Neural crest cell (in vitro differentiated cells): ENCODE results near the gene IFT122. TPM values are rescaled to one million over a fixed set of nuclear protein-coding genes. Genes with fewer than 3 reads are reported as not detected.

Experiments
- DNase-seq: peaks from one replicate; pipeline ENCODE4 v3.0.0; 2021; ENCODE audit warnings: low read depth, mixed read lengths, low spot score
- H3K27ac Mint-ChIP-seq: one replicate; pipeline ENCODE4 v1.8.0; 2021; ENCODE audit warnings: mild to moderate bottlenecking, mixed read lengths; ENCODE audit not compliant: unreplicated experiment
- H3K27me3 Mint-ChIP-seq: 2 replicates; pipeline ENCODE4 v1.8.0; 2021; ENCODE audit warnings: low read depth, mild to moderate bottlenecking, mixed read lengths
- H3K36me3 Mint-ChIP-seq: 2 replicates; pipeline ENCODE4 v1.8.0; 2021; ENCODE audit warnings: low read depth, mild to moderate bottlenecking, mixed read lengths
- H3K4me1 Mint-ChIP-seq: 2 replicates; pipeline ENCODE4 v1.8.0; 2021; ENCODE audit warnings: mixed read lengths
- H3K4me3 Mint-ChIP-seq: one replicate; pipeline ENCODE4 v1.8.0; 2021; ENCODE audit warnings: mild to moderate bottlenecking, mixed read lengths
- H3K9me3 Mint-ChIP-seq: 2 replicates; pipeline ENCODE4 v1.8.0; 2021; ENCODE audit warnings: mixed read lengths
- total RNA-seq: library from RNA; stranded (reverse); gene quantifications from 2 replicates; pipeline ENCODE4 v1.2.1, GENCODE V29; 2021
- TF ChIP-seq, protein P1 (sequence below): fragments of 200-600 bp; sonication (generic); conservative IDR thresholded peaks from 2 replicates; pipeline ENCODE4 v1.5.0; 2021; ENCODE audit warnings: antibody characterized with exemption, mild to moderate bottlenecking

Gene IFT122
- total RNA-seq, 1 donor from 2014 or later: 44.9 TPM

DNA sequence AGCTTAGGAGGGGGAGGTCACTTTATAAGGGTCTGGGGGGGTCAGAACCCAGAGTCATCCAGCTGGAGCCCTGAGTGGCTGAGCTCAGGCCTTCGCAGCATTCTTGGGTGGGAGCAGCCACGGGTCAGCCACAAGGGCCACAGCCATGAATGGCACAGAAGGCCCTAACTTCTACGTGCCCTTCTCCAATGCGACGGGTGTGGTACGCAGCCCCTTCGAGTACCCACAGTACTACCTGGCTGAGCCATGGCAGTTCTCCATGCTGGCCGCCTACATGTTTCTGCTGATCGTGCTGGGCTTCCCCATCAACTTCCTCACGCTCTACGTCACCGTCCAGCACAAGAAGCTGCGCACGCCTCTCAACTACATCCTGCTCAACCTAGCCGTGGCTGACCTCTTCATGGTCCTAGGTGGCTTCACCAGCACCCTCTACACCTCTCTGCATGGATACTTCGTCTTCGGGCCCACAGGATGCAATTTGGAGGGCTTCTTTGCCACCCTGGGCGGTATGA is 88.6 kb downstream of the IFT122 start, which contains the start of gene RHO:
RHO (plus strand) TSS at position 51 of the 512 bp plus-strand sequence; CDS start at position 146, 95 bp downstream.
- Mint-ChIP-seq H3K36me3 (no peaks in the 10 kb centered on the region), H3K4me1 (peaks cover 5% of the 10 kb centered on the region), H3K27ac (peak within 1 kb of the TSS; percentile 2), H3K9me3 (no peaks in the 10 kb centered on the region), H3K27me3 (no peaks in the 10 kb centered on the region), H3K4me3 (no peak within 1 kb of the TSS)
- TF ChIP-seq, protein P1, sequence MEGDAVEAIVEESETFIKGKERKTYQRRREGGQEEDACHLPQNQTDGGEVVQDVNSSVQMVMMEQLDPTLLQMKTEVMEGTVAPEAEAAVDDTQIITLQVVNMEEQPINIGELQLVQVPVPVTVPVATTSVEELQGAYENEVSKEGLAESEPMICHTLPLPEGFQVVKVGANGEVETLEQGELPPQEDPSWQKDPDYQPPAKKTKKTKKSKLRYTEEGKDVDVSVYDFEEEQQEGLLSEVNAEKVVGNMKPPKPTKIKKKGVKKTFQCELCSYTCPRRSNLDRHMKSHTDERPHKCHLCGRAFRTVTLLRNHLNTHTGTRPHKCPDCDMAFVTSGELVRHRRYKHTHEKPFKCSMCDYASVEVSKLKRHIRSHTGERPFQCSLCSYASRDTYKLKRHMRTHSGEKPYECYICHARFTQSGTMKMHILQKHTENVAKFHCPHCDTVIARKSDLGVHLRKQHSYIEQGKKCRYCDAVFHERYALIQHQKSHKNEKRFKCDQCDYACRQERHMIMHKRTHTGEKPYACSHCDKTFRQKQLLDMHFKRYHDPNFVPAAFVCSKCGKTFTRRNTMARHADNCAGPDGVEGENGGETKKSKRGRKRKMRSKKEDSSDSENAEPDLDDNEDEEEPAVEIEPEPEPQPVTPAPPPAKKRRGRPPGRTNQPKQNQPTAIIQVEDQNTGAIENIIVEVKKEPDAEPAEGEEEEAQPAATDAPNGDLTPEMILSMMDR: no peak
- DNase-seq: no peak

- TF ChIP-seq, protein P1: no peak
- no peaks in the 10 kb centered on the region for H3K36me3 Mint-ChIP-seq
- no peak for DNase-seq
- H3K27me3 Mint-ChIP-seq: no peaks in the 10 kb centered on the region
- peak overlapping the region; percentile 52 for H3K27ac Mint-ChIP-seq
- H3K4me3 Mint-ChIP-seq: no peak overlapping the region
- H3K9me3 Mint-ChIP-seq: no peaks in the 10 kb centered on the region
- H3K4me1 Mint-ChIP-seq: peaks cover 12% of the 10 kb centered on the region
Observed at GRCh38 chr3:129529436-129530210, 89.6 kb downstream of the IFT122 start.

GRCh38 chr3:129530251-129530791 is 90.3 kb downstream of the IFT122 start:
- Mint-ChIP-seq H3K4me1 (peaks cover 12% of the 10 kb centered on the region), H3K27ac (peak overlapping the region; percentile 52), H3K27me3 (no peaks in the 10 kb centered on the region), H3K9me3 (no peaks in the 10 kb centered on the region), H3K36me3 (no peaks in the 10 kb centered on the region), H3K4me3 (no peak overlapping the region)
- TF ChIP-seq, protein P1: no peak
- DNase-seq: no peak

DNA sequence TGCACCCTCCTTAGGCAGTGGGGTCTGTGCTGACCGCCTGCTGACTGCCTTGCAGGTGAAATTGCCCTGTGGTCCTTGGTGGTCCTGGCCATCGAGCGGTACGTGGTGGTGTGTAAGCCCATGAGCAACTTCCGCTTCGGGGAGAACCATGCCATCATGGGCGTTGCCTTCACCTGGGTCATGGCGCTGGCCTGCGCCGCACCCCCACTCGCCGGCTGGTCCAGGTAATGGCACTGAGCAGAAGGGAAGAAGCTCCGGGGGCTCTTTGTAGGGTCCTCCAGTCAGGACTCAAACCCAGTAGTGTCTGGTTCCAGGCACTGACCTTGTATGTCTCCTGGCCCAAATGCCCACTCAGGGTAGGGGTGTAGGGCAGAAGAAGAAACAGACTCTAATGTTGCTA is 90.8 kb downstream of the IFT122 start:
- TF ChIP-seq, protein P1: no peak
- Mint-ChIP-seq H3K27me3 (no peaks in the 10 kb centered on the region), H3K4me1 (peaks cover 12% of the 10 kb centered on the region), H3K36me3 (no peaks in the 10 kb centered on the region), H3K4me3 (no peak overlapping the region), H3K9me3 (no peaks in the 10 kb centered on the region), H3K27ac (no peak overlapping the region)
- DNase-seq: no peak

DNA sequence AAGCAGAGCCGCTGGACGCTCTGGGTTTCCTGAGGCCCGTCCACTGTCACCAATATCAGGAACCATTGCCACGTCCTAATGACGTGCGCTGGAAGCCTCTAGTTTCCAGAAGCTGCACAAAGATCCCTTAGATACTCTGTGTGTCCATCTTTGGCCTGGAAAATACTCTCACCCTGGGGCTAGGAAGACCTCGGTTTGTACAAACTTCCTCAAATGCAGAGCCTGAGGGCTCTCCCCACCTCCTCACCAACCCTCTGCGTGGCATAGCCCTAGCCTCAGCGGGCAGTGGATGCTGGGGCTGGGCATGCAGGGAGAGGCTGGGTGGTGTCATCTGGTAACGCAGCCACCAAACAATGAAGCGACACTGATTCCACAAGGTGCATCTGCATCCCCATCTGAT is 91.7 kb downstream of the IFT122 start:
- H3K9me3 Mint-ChIP-seq: no peaks in the 10 kb centered on the region
- H3K36me3 Mint-ChIP-seq: no peaks in the 10 kb centered on the region
- H3K4me3 Mint-ChIP-seq: no peak overlapping the region
- DNase-seq: no peak
- TF ChIP-seq, protein P1: no peak
- peaks cover 12% of the 10 kb centered on the region for H3K4me1 Mint-ChIP-seq
- no peak overlapping the region for H3K27ac Mint-ChIP-seq
- H3K27me3 Mint-ChIP-seq: no peaks in the 10 kb centered on the region
